H1 (cell line): ENCODE results near the gene MAP4K4. TPM values are rescaled to one million over a fixed set of nuclear protein-coding genes. Genes with fewer than 3 reads are reported as not detected.

Experiments
- CTCF ChIA-PET: fragments of 300-600 bp; sonication (Branson Sonifier 250); formaldehyde crosslinking; loops from one replicate; lab custom pipeline; 2021; ENCODE audit not compliant: partially characterized antibody; lab: Charles Lee
- POLR2A ChIA-PET: fragments of 300-600 bp; sonication (Branson Sonifier 250); formaldehyde crosslinking; loops from one replicate; lab custom pipeline; 2021; ENCODE audit warnings: inconsistent platforms; ENCODE audit not compliant: partially characterized antibody; lab: Charles Lee
- DNase-seq, 2 experiments: peaks; one replicate each; pipeline versions ENCODE4 v3.0.0 to v3.0.0-alpha.2; 2010 to 2022; ENCODE audit warnings: low spot score in 2 of 2, low read depth in 1 of 2, mixed read lengths in 1 of 2
- FAIRE-seq: peaks from 2 replicates; lab custom pipeline; 2011; peaks lifted over from hg19 to GRCh38; lab: Jason Lieb, UNC
- H2AFZ ChIP-seq: 2 replicates; pipeline ENCODE4 v1.8.1; 2012; ENCODE audit warnings: low read length, inconsistent platforms
- H2AK5ac ChIP-seq: 2 replicates; pipeline ENCODE4 v1.6.1; 2013; ENCODE audit warnings: low read depth, low read length
- H2BK120ac ChIP-seq: replicated peaks from 2 replicates; pipeline ENCODE3; 2013; ENCODE audit warnings: low read depth, low read length, inconsistent platforms
- H2BK12ac ChIP-seq: 2 replicates; pipeline ENCODE4 v1.6.1; 2013; ENCODE audit warnings: low read depth, low read length
- H2BK15ac ChIP-seq: 2 replicates; pipeline ENCODE4 v1.6.1; 2013; ENCODE audit warnings: low read length
- H2BK20ac ChIP-seq: 2 replicates; pipeline ENCODE4 v1.6.1; 2013; ENCODE audit warnings: low read length
- H2BK5ac ChIP-seq: 2 replicates; pipeline ENCODE4 v1.6.1; 2013; ENCODE audit warnings: low read depth, low read length
- H3K14ac ChIP-seq: 2 replicates; pipeline ENCODE4 v1.6.1; 2013; ENCODE audit warnings: inconsistent platforms; ENCODE audit not compliant: insufficient read length
- H3K18ac ChIP-seq: 2 replicates; pipeline ENCODE4 v1.6.1; 2013; ENCODE audit warnings: low read length; ENCODE audit errors: extremely low read depth
- H3K23ac ChIP-seq: 2 replicates; pipeline ENCODE4 v1.6.1; 2013; ENCODE audit warnings: inconsistent platforms; ENCODE audit not compliant: insufficient read length
- H3K23me2 ChIP-seq: 2 replicates; pipeline ENCODE4 v1.6.1; 2013; ENCODE audit warnings: low read depth, low read length
- H3K27ac ChIP-seq: 2 replicates; pipeline ENCODE4 v1.6.1; 2011; ENCODE audit warnings: low read depth, low read length, inconsistent platforms
- H3K27me3 ChIP-seq, 4 experiments: replicated peaks in 1 of 4; 1 replicate in 1 of 4; 2 replicates in 3 of 4; pipeline versions ENCODE4 v1.6.1 to v1.8.1; 2011 to 2013; ENCODE audit warnings: low read length in 3 of 4, mild to moderate bottlenecking in 3 of 4, inconsistent platforms in 2 of 4, mixed read lengths in 2 of 4, moderate library complexity in 1 of 4; ENCODE audit not compliant: control insufficient read depth in 3 of 4, insufficient read depth in 3 of 4; ENCODE audit errors: extremely low read depth in 1 of 4
- H3K36me3 ChIP-seq, 4 experiments: 2 replicates each; pipeline versions ENCODE4 v1.6.1 to v1.8.1; 2011 to 2013; ENCODE audit warnings: mild to moderate bottlenecking in 4 of 4, low read length in 3 of 4, moderate library complexity in 2 of 4, control low read depth in 1 of 4, inconsistent platforms in 1 of 4; ENCODE audit not compliant: insufficient read depth in 4 of 4, control insufficient read depth in 2 of 4
- H3K4ac ChIP-seq: replicated peaks from 2 replicates; pipeline ENCODE3; 2013; ENCODE audit warnings: low read length, low read depth, mixed read lengths, inconsistent platforms; ENCODE audit not compliant: insufficient read length
- H3K4me1 ChIP-seq, 4 experiments: replicated peaks in 1 of 4; 1 replicate in 1 of 4; 2 replicates in 3 of 4; pipeline versions ENCODE4 v1.6.1 to v1.8.1; 2011 to 2013; ENCODE audit warnings: low read length in 3 of 4, inconsistent platforms in 2 of 4, mixed read lengths in 1 of 4; ENCODE audit not compliant: insufficient read depth in 4 of 4, control insufficient read depth in 3 of 4
- H3K4me2 ChIP-seq, 2 experiments: 2 replicates each; pipeline versions ENCODE4 v1.6.1 to v1.8.1; 2011 to 2013; ENCODE audit warnings: low read depth in 2 of 2, low read length in 2 of 2, control low read depth in 1 of 2, inconsistent platforms in 1 of 2, mild to moderate bottlenecking in 1 of 2; ENCODE audit not compliant: insufficient read depth in 1 of 2
- H3K4me3 ChIP-seq, 4 experiments: fragments of 200-600, 300-600 bp in 1 of 4; sonication (generic), shearing (Covaris generic), sonication (Bioruptor Twin) in 1 of 4; 2 replicates each; pipeline versions ENCODE4 v1.5.1 to v1.8.1; 2011 to 2016; ENCODE audit warnings: low read length in 4 of 4, low read depth in 3 of 4, control low read depth in 2 of 4, inconsistent platforms in 2 of 4, mild to moderate bottlenecking in 2 of 4, mixed read lengths in 1 of 4, moderate library complexity in 1 of 4; ENCODE audit not compliant: insufficient read depth in 2 of 4; ENCODE audit errors: extremely low read depth in 1 of 4
- H3K56ac ChIP-seq: replicated peaks from 2 replicates; pipeline ENCODE3; 2013; ENCODE audit warnings: low read depth, mild to moderate bottlenecking, mixed read lengths, low read length, inconsistent platforms; ENCODE audit not compliant: insufficient read length
- H3K79me1 ChIP-seq: 2 replicates; pipeline ENCODE4 v1.6.1; 2013; ENCODE audit warnings: low read depth, low read length, control low read depth
- H3K79me2 ChIP-seq, 2 experiments: 2 replicates each; pipeline versions ENCODE4 v1.6.1 to v1.8.1; 2012 to 2013; ENCODE audit warnings: low read length in 2 of 2, mild to moderate bottlenecking in 2 of 2, inconsistent platforms in 1 of 2; ENCODE audit not compliant: insufficient read depth in 2 of 2, control insufficient read depth in 1 of 2
- H3K9ac ChIP-seq, 4 experiments: replicated peaks in 1 of 4; 1 replicate in 1 of 4; 2 replicates in 3 of 4; pipeline versions ENCODE4 v1.6.1 to v1.8.1; 2011 to 2013; ENCODE audit warnings: low read depth in 3 of 4, low read length in 3 of 4, control low read depth in 2 of 4, mild to moderate bottlenecking in 2 of 4, moderate library complexity in 2 of 4, inconsistent platforms in 1 of 4; ENCODE audit errors: extremely low read depth in 1 of 4
- H3K9me3 ChIP-seq, 2 experiments: 2 replicates each; pipeline versions ENCODE4 v1.6.1 to v1.8.1; 2012 to 2013; ENCODE audit warnings: mild to moderate bottlenecking in 2 of 2, moderate library complexity in 2 of 2, control low read depth in 1 of 2, inconsistent platforms in 1 of 2, low read depth in 1 of 2, low read length in 1 of 2, mixed read lengths in 1 of 2; ENCODE audit not compliant: insufficient read depth in 2 of 2
- H4K20me1 ChIP-seq, 2 experiments: replicated peaks in 1 of 2; 2 replicates each; pipeline versions ENCODE3 to v1.8.1; 2011 to 2013; ENCODE audit warnings: inconsistent platforms in 2 of 2, low read length in 2 of 2, mild to moderate bottlenecking in 1 of 2; ENCODE audit not compliant: insufficient read depth in 2 of 2, control insufficient read depth in 1 of 2
- H4K5ac ChIP-seq: 2 replicates; pipeline ENCODE4 v1.6.1; 2013; ENCODE audit warnings: low read length, low read depth, mixed read lengths, inconsistent platforms; ENCODE audit not compliant: insufficient read length
- H4K8ac ChIP-seq: 2 replicates; pipeline ENCODE4 v1.8.0; 2013; ENCODE audit warnings: mild to moderate bottlenecking, moderate library complexity, low read length, inconsistent platforms; ENCODE audit not compliant: insufficient read depth; ENCODE audit errors: extremely low read depth
- H4K91ac ChIP-seq: replicated peaks from 2 replicates; pipeline ENCODE3; 2013; ENCODE audit warnings: low read length, mixed read lengths, inconsistent platforms; ENCODE audit not compliant: insufficient read length
- CBX8 ChIP-seq: fragments of 300-800, 300-1000 bp; sonication (generic); IDR thresholded peaks from 2 replicates; pipeline ENCODE4 v1.7.1; 2016; ENCODE audit warnings: low read depth, low read length, borderline replicate concordance
- CREB1 ChIP-seq: IDR thresholded peaks from 2 replicates; pipeline ENCODE4 v1.6.1; 2012; ENCODE audit warnings: inconsistent platforms
- EGR1 ChIP-seq: IDR thresholded peaks from 2 replicates; pipeline ENCODE4 v1.6.1; 2011; ENCODE audit warnings: low read depth, low read length, borderline replicate concordance
- FOSL1 ChIP-seq: IDR thresholded peaks from 2 replicates; pipeline ENCODE4 v1.6.1; 2011; ENCODE audit warnings: mild to moderate bottlenecking, low read depth, low read length, moderate library complexity; ENCODE audit not compliant: insufficient read depth
- PHF8 ChIP-seq: fragments of 200-600 bp; sonication (generic); conservative IDR thresholded peaks from 2 replicates; pipeline ENCODE4 v1.7.1; 2012; ENCODE audit warnings: low read depth, mild to moderate bottlenecking, inconsistent platforms, low read length, moderate library complexity
- POU5F1 ChIP-seq: IDR thresholded peaks from 2 replicates; pipeline ENCODE4 v1.6.1; 2011; ENCODE audit warnings: low read depth, mild to moderate bottlenecking, low read length, moderate library complexity
- RBBP5 ChIP-seq: IDR thresholded peaks from 2 replicates; pipeline ENCODE4 v1.7.1; 2012; ENCODE audit warnings: low read depth, mild to moderate bottlenecking, inconsistent platforms, low read length, moderate library complexity, borderline replicate concordance
- TEAD4 ChIP-seq: IDR thresholded peaks from 2 replicates; pipeline ENCODE4 v1.6.1; 2012; ENCODE audit warnings: low read depth, low read length, inconsistent platforms, mixed read lengths
- WGBS, 2 experiments: shearing (Covaris generic) in 1 of 2; methylation state at CpG; one replicate each; pipeline versions ENCODE4 v1.1.6 to v1.1.7; 2013 to 2015; ENCODE audit warnings: low lambda C conversion rate in 2 of 2, mixed read lengths in 2 of 2, inconsistent platforms in 1 of 2, low coverage in 1 of 2, missing lambda C conversion rate in 1 of 2; ENCODE audit not compliant: insufficient replicate concordance in 2 of 2, insufficient coverage in 1 of 2, insufficient read length in 1 of 2; ENCODE audit errors: extremely low coverage in 1 of 2, missing lambda C conversion rate in 1 of 2; 5-methylcytosine and 5-hydroxymethylcytosine counted together
- polyA plus RNA-seq, 7 experiments: library from polyadenylated mRNA; depleted of rRNA in 3 of 7; stranded (reverse) in 5 of 7; unstranded in 2 of 7; fragments of >200 nt in 5 of 7; fragments of 200-250 nt in 2 of 7; gene quantifications; 1 replicate in 5 of 7; 2 replicates in 1 of 7; 4 replicates in 1 of 7; pipeline versions ENCODE4 v1.2.1 to v1.2.3, GENCODE V29; 2011 to 2013; ENCODE audit warnings: missing spikeins in 2 of 7, mixed read lengths in 2 of 7
- total RNA-seq: library from RNA; stranded (reverse); fragmentation: NEBNext Ultra II Directional; extraction: Animal tissue kit (Norgen Biotek cat#: 25700); gene quantifications from 2 replicates; pipeline ENCODE4 v1.2.1, GENCODE V29; 2021

MAP4K4 gene
- total and polyA plus RNA-seq, 2 of the 8 experiments (the other 6 are each of a cell fraction or from before 2014, with no cell fraction given) = 53.2 to 138 TPM

GRCh38 chr2:101904916-101905315 is 207.4 kb downstream of the MAP4K4 start:
- no peak overlapping the region for H3K9ac ChIP-seq
- no peaks in the 10 kb centered on the region for H3K79me2 ChIP-seq
- no peak overlapping the region for H2AK5ac ChIP-seq
- no peak overlapping the region for H3K4ac ChIP-seq
- no peak for DNase-seq
- no peak overlapping the region for H3K14ac ChIP-seq
- H3K27ac ChIP-seq = no peak overlapping the region
- no peaks in the 10 kb centered on the region for H3K79me1 ChIP-seq
- H3K4me1 ChIP-seq = peaks cover 0 to 3% (median 0%) of the 10 kb centered on the region in 4 experiments; a peak in 1 of 7 replicates
- H4K20me1 ChIP-seq = no peaks in the 10 kb centered on the region
- H3K4me2 ChIP-seq = no peak overlapping the region
- H4K91ac ChIP-seq = no peak overlapping the region
- peaks cover 0 to 3% (median 0%) of the 10 kb centered on the region in 4 experiments; a peak in 1 of 8 replicates for H3K36me3 ChIP-seq
- no peaks in the 10 kb centered on the region for H3K23me2 ChIP-seq
- peaks cover 17 to 34% of the 10 kb centered on the region in 2 experiments for H3K9me3 ChIP-seq
- no peak overlapping the region for H2BK20ac ChIP-seq
- H2BK5ac ChIP-seq = no peak overlapping the region
- ChIA-PET POLR2A (no interaction called here), CTCF (interaction anchor here (0.7 kb wide), 1 partner anchor 21 kb away, joined by 3 read pairs; no protein-coding TSS in a partner anchor)
- no peak overlapping the region for H4K5ac ChIP-seq
- TF ChIP-seq RBBP5 (no peak), FOSL1 (no peak), CBX8 (no peak), PHF8 (no peak), CREB1 (no peak), EGR1 (no peak), POU5F1 (no peak), TEAD4 (no peak)
- H3K27me3 ChIP-seq = no peaks in the 10 kb centered on the region
- 94% methylated on average over 1 of the region's 1 CpG; no CpG with 5 or more reads in 1 of the 2 experiments for WGBS, 2 experiments
- H2BK15ac ChIP-seq = no peak overlapping the region
- no peak overlapping the region for H2AFZ ChIP-seq
- no peak overlapping the region for H3K56ac ChIP-seq
- no peak overlapping the region for H3K23ac ChIP-seq
- FAIRE-seq = no peak
- no peak overlapping the region for H4K8ac ChIP-seq
- no peak overlapping the region for H3K18ac ChIP-seq
- no peak overlapping the region for H2BK120ac ChIP-seq
- no peak overlapping the region for H2BK12ac ChIP-seq
- no peak overlapping the region for H3K4me3 ChIP-seq
